HCT116 (cell line): ENCODE measurements around the gene SRGAP1. TPM values are rescaled to one million over a fixed set of nuclear protein-coding genes. Genes with fewer than 3 reads are reported as not detected.

ENCODE experiments used
- ATAC-seq: fragments of 200-7000 bp; cut with Tn5 transposase; 2 replicates; pipeline ENCODE4 v1.9.1; 2020; ENCODE audit warnings: mild to moderate bottlenecking, moderate library complexity
- BruUV-seq: library from RNA; stranded (reverse); fragments of 400-500 nt; replicated peaks from 2 replicates; lab custom pipeline; 2021; lab: Mats Ljungman, UMichigan
- CTCF ChIA-PET: fragments of 300-600 bp; sonication (Branson Sonifier 250); formaldehyde crosslinking; loops from one replicate; lab custom pipeline; 2021; ENCODE audit warnings: antibody characterized with exemption; lab: Charles Lee
- POLR2A ChIA-PET: fragments of 300-600, 350-600 bp; sonication (Branson Sonifier 250); formaldehyde crosslinking; loops from one replicate; lab custom pipeline; 2021; ENCODE audit warnings: antibody characterized with exemption; lab: Charles Lee
- RAD21 ChIA-PET, 2 experiments: fragments of 300-600 bp; sonication (Branson Sonifier 250); formaldehyde crosslinking; loops; one replicate each; lab custom pipeline; 2023; ENCODE audit warnings: low total read pairs in 2 of 2; ENCODE audit not compliant: uncharacterized antibody in 2 of 2, unreplicated experiment in 2 of 2, low non-redundant PET in 1 of 2; lab: Charles Lee
- DNase-seq: peaks from one replicate; pipeline ENCODE4 v3.0.0-alpha.2; 2010; ENCODE audit warnings: low read depth, low spot score
- H2AFZ ChIP-seq: fragments of 200-600 bp; shearing (Covaris generic), sonication (generic); 2 replicates; pipeline ENCODE4 v1.6.1; 2017; ENCODE audit warnings: low read depth, mixed run types, mixed read lengths, antibody characterized with exemption, low read length; ENCODE audit not compliant: poor library complexity, severe bottlenecking
- H3K27ac ChIP-seq: 2 replicates; pipeline ENCODE4 v1.5.1; 2012; ENCODE audit warnings: low read depth, low read length
- H3K27me3 ChIP-seq: fragments of 200-600 bp; sonication (generic); 2 replicates; pipeline ENCODE4 v1.6.1; 2016; ENCODE audit warnings: mixed run types, low read length, mixed read lengths; ENCODE audit not compliant: insufficient read depth
- H3K36me3 ChIP-seq, 2 experiments: fragments of 200-500 bp in 1 of 2; fragments of 200-600 bp in 1 of 2; sonication (Bioruptor generic) in 1 of 2; sonication (generic) in 1 of 2; 2 replicates each; pipeline versions ENCODE4 v1.5.1 to v1.6.1; 2014 to 2016; ENCODE audit warnings: low read length in 2 of 2, inconsistent platforms in 1 of 2, mixed read lengths in 1 of 2, mixed run types in 1 of 2; ENCODE audit not compliant: insufficient read depth in 2 of 2, control insufficient read depth in 1 of 2
- H3K4me1 ChIP-seq, 2 experiments: fragments of 200-600 bp in 1 of 2; sonication (generic) in 1 of 2; 2 replicates each; pipeline versions ENCODE4 v1.5.1 to v1.6.1; 2012 to 2017; ENCODE audit warnings: low read length in 2 of 2, inconsistent platforms in 1 of 2, mild to moderate bottlenecking in 1 of 2, mixed read lengths in 1 of 2, mixed run types in 1 of 2, moderate library complexity in 1 of 2; ENCODE audit not compliant: insufficient read depth in 2 of 2, control insufficient read depth in 1 of 2
- H3K4me2 ChIP-seq: fragments of 200-600 bp; sonication (generic); 2 replicates; pipeline ENCODE4 v1.6.1; 2017; ENCODE audit warnings: mixed run types, low read length, mixed read lengths
- H3K4me3 ChIP-seq, 2 experiments: fragments of 200-600 bp in 1 of 2; sonication (generic) in 1 of 2; replicated peaks in 1 of 2; 2 replicates each; pipeline ENCODE4 v1.5.1; 2011 to 2016; ENCODE audit warnings: low read length in 2 of 2, control low read depth in 1 of 2, low read depth in 1 of 2, mild to moderate bottlenecking in 1 of 2, mixed read lengths in 1 of 2, mixed run types in 1 of 2
- H3K79me2 ChIP-seq: fragments of 200-600 bp; sonication (generic); 2 replicates; pipeline ENCODE4 v1.6.1; 2017; ENCODE audit warnings: mild to moderate bottlenecking, mixed run types, low read length, moderate library complexity, mixed read lengths; ENCODE audit not compliant: insufficient read depth
- H3K9ac ChIP-seq: fragments of 200-600 bp; sonication (generic); 2 replicates; pipeline ENCODE4 v1.6.1; 2016; ENCODE audit warnings: low read length, mixed read lengths
- H3K9me2 ChIP-seq: fragments of 200-600 bp; sonication (generic), shearing (Covaris generic); 2 replicates; pipeline ENCODE4 v1.6.1; 2017; ENCODE audit warnings: mixed run types, mild to moderate bottlenecking, moderate library complexity; ENCODE audit not compliant: insufficient read depth
- H3K9me3 ChIP-seq, 2 experiments: fragments of 200-500 bp in 1 of 2; fragments of 200-600 bp in 1 of 2; sonication (Bioruptor generic) in 1 of 2; sonication (generic) in 1 of 2; 2 replicates each; pipeline ENCODE4 v1.6.1; 2014 to 2017; ENCODE audit warnings: low read length in 2 of 2, mixed read lengths in 2 of 2, inconsistent platforms in 1 of 2, low read depth in 1 of 2, mild to moderate bottlenecking in 1 of 2, mixed run types in 1 of 2, moderate library complexity in 1 of 2; ENCODE audit not compliant: control insufficient read depth in 1 of 2, insufficient read depth in 1 of 2
- H4K20me1 ChIP-seq: fragments of 200-600 bp; sonication (generic), shearing (Covaris generic); 2 replicates; pipeline ENCODE4 v1.6.1; 2017; ENCODE audit warnings: mixed run types, mild to moderate bottlenecking, moderate library complexity; ENCODE audit not compliant: insufficient read depth
- ATF3 ChIP-seq: IDR thresholded peaks from 2 replicates; pipeline ENCODE4 v1.6.1; 2012
- CEBPB ChIP-seq: IDR thresholded peaks from 2 replicates; pipeline ENCODE4 v1.6.1; 2012; ENCODE audit warnings: low read depth
- CTCF ChIP-seq, 3 experiments: fragments of 200-600 bp in 1 of 3; sonication (generic) in 1 of 3; IDR thresholded peaks in 2 of 3; conservative IDR thresholded peaks in 1 of 3; 2 replicates each; pipeline ENCODE4 v1.5.1; 2012 to 2017; ENCODE audit warnings: low read depth in 2 of 3, low read length in 2 of 3, antibody characterized with exemption in 1 of 3, borderline replicate concordance in 1 of 3, control low read depth in 1 of 3, mild to moderate bottlenecking in 1 of 3, mixed read lengths in 1 of 3, mixed run types in 1 of 3, moderate library complexity in 1 of 3; ENCODE audit not compliant: insufficient read depth in 1 of 3
- EGR1 ChIP-seq: IDR thresholded peaks from 2 replicates; pipeline ENCODE4 v1.6.1; 2012; ENCODE audit warnings: low read depth
- ELF1 ChIP-seq: IDR thresholded peaks from 2 replicates; pipeline ENCODE4 v1.6.1; 2012; ENCODE audit warnings: low read depth, borderline replicate concordance
- FOSL1 ChIP-seq: IDR thresholded peaks from 2 replicates; pipeline ENCODE4 v1.6.1; 2012; ENCODE audit warnings: low read depth
- JUND ChIP-seq: IDR thresholded peaks from 2 replicates; pipeline ENCODE4 v1.6.1; 2012
- MAX ChIP-seq: IDR thresholded peaks from 2 replicates; pipeline ENCODE4 v1.6.1; 2012
- REST ChIP-seq: IDR thresholded peaks from 2 replicates; pipeline ENCODE4 v1.6.1; 2012; ENCODE audit warnings: low read depth
- SIN3A ChIP-seq: IDR thresholded peaks from 2 replicates; pipeline ENCODE4 v1.6.1; 2012; ENCODE audit warnings: low read depth
- YY1 ChIP-seq: IDR thresholded peaks from 2 replicates; pipeline ENCODE4 v1.6.1; 2011; ENCODE audit warnings: low read length, low read depth, moderate library complexity, mild to moderate bottlenecking; ENCODE audit not compliant: insufficient replicate concordance; ENCODE audit errors: extremely low read depth
- intact Hi-C: fragments of 100-400 bp; cut with micrococcal nuclease; formaldehyde crosslinking; loops from 2 replicates; pipeline ENCODE4 v1.10.0; 2022
- total RNA-seq: library from RNA; stranded (reverse); gene quantifications from one replicate; pipeline ENCODE4 v1.2.1, GENCODE V29; 2021; ENCODE audit not compliant: unreplicated experiment

SRGAP1 gene
- total RNA-seq, 1 experiment from 2014 or later, result 16.6 TPM

GRCh38 chr12:63966606-63966975, 122.1 kb downstream of the SRGAP1 start (continued):
- TF ChIP-seq CTCF (IDR thresholded peaks at IDR 0.05 in 2 of 3, conservative IDR thresholded peaks at IDR 0.05 in 1 of 3; ENCODE audit: borderline replicate concordance in 1 of 3, insufficient read depth in 1 of 3, low read depth in 2 of 3, low read length in 2 of 3), result no peak
- no peak for TF ChIP-seq YY1
- TF ChIP-seq CEBPB, result no peak
- no peak for TF ChIP-seq ATF3
- no peak for TF ChIP-seq REST
- no peak for TF ChIP-seq EGR1

GRCh38 chr12:63967358-63968145, 123.1 kb downstream of the SRGAP1 start:
- H3K27me3 ChIP-seq, result no peaks in the 10 kb centered on the region
- ATAC-seq, result peak; percentile 77
- no peaks in the 10 kb centered on the region for H3K9me2 ChIP-seq
- no peaks in the 10 kb centered on the region for H4K20me1 ChIP-seq
- BruUV-seq, result no TSS peak
- H3K79me2 ChIP-seq, result peaks cover 30% of the 10 kb centered on the region
- CTCF ChIA-PET, result no interaction called here
- intact Hi-C loops, result no loop called here
- no peaks in the 10 kb centered on the region for H3K9me3 ChIP-seq
- no peaks in the 10 kb centered on the region for H3K36me3 ChIP-seq
- no peak for TF ChIP-seq ELF1
- peak; percentile 34; the same call in 1 of the 2 replicates for TF ChIP-seq JUND
- no peak for TF ChIP-seq CEBPB
- peak; percentile 61; the same call in 1 of the 2 replicates for TF ChIP-seq FOSL1
- TF ChIP-seq SIN3A, result no peak
- no peak for TF ChIP-seq MAX
- no peak for TF ChIP-seq ATF3
- peak overlapping the region in 1 of 2 experiments; percentile 7; a peak in 2 of 4 replicates for H3K4me3 ChIP-seq
- RAD21 ChIA-PET, result no interaction called here
- H3K27ac ChIP-seq, result no peak overlapping the region
- H3K4me2 ChIP-seq, result peak overlapping the region; percentile 64
- H3K9ac ChIP-seq, result peak overlapping the region; percentile 18; the same call in 1 of the 2 replicates
- POLR2A ChIA-PET, result no interaction called here
- peak; percentile 32 for DNase-seq
- H2AFZ ChIP-seq, result no peak overlapping the region
- H3K4me1 ChIP-seq, result peaks cover 11 to 39% of the 10 kb centered on the region in 2 experiments
